ENCODE results near the gene PCSK6. TPM values are rescaled to one million over a fixed set of nuclear protein-coding genes. Genes with fewer than 3 reads are reported as not detected.

The PCSK6 gene
- total RNA-seq: 0.09 and 0.16 TPM in 2 replicates

DNA sequence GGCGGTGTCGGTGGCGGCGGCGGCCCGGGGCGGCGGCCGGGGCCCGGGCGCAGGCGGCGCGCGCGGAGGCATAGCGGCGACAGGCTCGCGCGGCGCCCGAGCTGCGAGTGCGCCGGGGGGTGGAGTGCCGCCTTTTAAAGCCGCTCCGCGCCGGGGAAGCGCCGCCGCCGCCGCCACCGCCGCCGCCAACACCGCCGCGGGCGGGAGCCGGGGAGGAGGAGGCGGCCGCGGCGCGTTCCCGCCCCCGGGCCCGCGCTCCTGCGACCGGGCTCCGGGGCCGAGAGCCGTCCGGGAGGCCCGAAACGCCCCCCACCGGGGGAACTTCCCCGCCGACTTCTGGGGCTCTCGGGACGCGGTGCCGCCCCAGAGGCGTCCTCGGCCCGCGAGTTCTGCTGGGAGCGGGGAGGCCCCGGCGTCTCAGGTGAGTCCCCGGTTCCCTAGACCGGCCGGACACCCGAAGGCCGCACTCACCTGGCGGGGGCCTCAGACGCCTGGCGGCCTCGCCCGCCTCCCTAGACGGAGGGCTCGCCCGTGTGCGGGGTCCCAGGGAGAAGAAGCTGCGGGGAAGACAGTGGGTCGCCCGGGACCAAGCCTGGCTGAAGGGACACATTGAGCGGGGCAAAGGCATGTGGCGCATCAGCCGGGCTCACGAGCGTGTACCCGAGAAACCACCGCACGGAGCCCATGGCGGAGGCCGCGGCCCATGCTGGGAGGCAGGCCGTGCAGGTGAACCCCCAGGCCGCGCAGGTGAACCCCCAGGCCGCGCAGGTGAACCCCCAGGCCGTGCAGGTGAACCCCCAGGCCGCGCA lies at the start of gene PCSK6:
PCSK6 (minus strand) TSS at position 109 of the 809 bp plus-strand sequence; CDS start at position 72, 37 bp downstream.

GRCh38 chr15:101294731-101295606 lies 194.5 kb downstream of the PCSK6 start, which contains the start of gene SNRPA1:
Gene SNRPA1, minus strand, starts transcription at chr15:101295248. Its CDS starts 70 bp downstream, at chr15:101295178.

GRCh38 chr15:101277038-101277822 lies 212.3 kb downstream of the PCSK6 start, which contains the start of gene SELENOS:
Gene SELENOS, minus strand, starts transcription at chr15:101277485. Its CDS starts 68 bp downstream, at chr15:101277417.

Other genes starting within 250 kb of the PCSK6 start
- 16.2 and 18.5 TPM in 2 replicates for gene CHSY1, start 237.7 kb downstream of the PCSK6 start, total RNA-seq
- gene SELENOS, start 212.2 kb downstream of the PCSK6 start, total RNA-seq: 50.9 and 65.6 TPM in 2 replicates
- 6.4 and 9.0 TPM in 2 replicates for gene SNRPA1, start 194.5 kb downstream of the PCSK6 start, total RNA-seq
- gene TM2D3, start 162.7 kb upstream of the PCSK6 start, total RNA-seq: 46.5 and 77.6 TPM in 2 replicates
- gene TARS3, start 234.8 kb upstream of the PCSK6 start, total RNA-seq: 11.2 and 11.4 TPM in 2 replicates